Measurements from ENCODE around the gene UTP4. TPM values are rescaled to one million over a fixed set of nuclear protein-coding genes. Genes with fewer than 3 reads are reported as not detected.

The UTP4 gene
- total RNA-seq, 1 donor from 2014 or later = 34.9 TPM

- Histone ChIP-seq H3K4me1 (peaks cover 67% of the 10 kb centered on the region), H3K27me3 (no peaks in the 10 kb centered on the region), H3K9me3 (no peaks in the 10 kb centered on the region), H3K4me3 (no peak overlapping the region), H3K27ac (peak overlapping the region; percentile 42), H3K36me3 (no peaks in the 10 kb centered on the region)
- no peak for DNase-seq (ENCODE audit: extremely low spot score in 2 of 2)
- TF ChIP-seq POLR2A (IDR thresholded peaks at IDR 0.05) (no peak), POLR2AphosphoS5 (IDR thresholded peaks at IDR 0.05; ENCODE audit: insufficient read depth in 1 of 2, low read depth in 1 of 2) (no peak), CTCF (IDR thresholded peaks at IDR 0.05) (no peak)
- intact Hi-C loops (cut with DNase I) = no loop called here
Measured at GRCh38 chr16:69204172-69204571, 71.7 kb downstream of the UTP4 start.

GRCh38 chr16:69209735-69210134 lies 77.3 kb downstream of the UTP4 start:
- Histone ChIP-seq H3K27ac (no peak overlapping the region), H3K4me1 (peaks cover 14% of the 10 kb centered on the region), H3K36me3 (no peaks in the 10 kb centered on the region), H3K4me3 (no peak overlapping the region), H3K9me3 (no peaks in the 10 kb centered on the region), H3K27me3 (no peaks in the 10 kb centered on the region)
- TF ChIP-seq CTCF (IDR thresholded peaks at IDR 0.05) (no peak), POLR2AphosphoS5 (IDR thresholded peaks at IDR 0.05; ENCODE audit: insufficient read depth in 1 of 2, low read depth in 1 of 2) (no peak), POLR2A (IDR thresholded peaks at IDR 0.05) (no peak)
- intact Hi-C loops (cut with DNase I) = no loop called here
- no peak for DNase-seq (ENCODE audit: extremely low spot score in 2 of 2)

GRCh38 chr16:69217433-69217832 lies 85.0 kb downstream of the UTP4 start:
- H3K4me1 ChIP-seq = peaks cover 48% of the 10 kb centered on the region
- no peaks in the 10 kb centered on the region for H3K36me3 ChIP-seq
- no peaks in the 10 kb centered on the region for H3K27me3 ChIP-seq
- intact Hi-C loops (cut with DNase I) = no loop called here
- peak in 1 of 2 donors; percentile 25 for TF ChIP-seq POLR2AphosphoS5 (IDR thresholded peaks at IDR 0.05; ENCODE audit: insufficient read depth in 1 of 2, low read depth in 1 of 2)
- TF ChIP-seq CTCF (IDR thresholded peaks at IDR 0.05) = no peak
- DNase-seq (ENCODE audit: extremely low spot score in 2 of 2) = no peak
- H3K4me3 ChIP-seq = no peak overlapping the region
- no peak overlapping the region for H3K27ac ChIP-seq
- no peaks in the 10 kb centered on the region for H3K9me3 ChIP-seq

Small RNAs within 50 kb of the gene (small RNA-seq; reads per million reads assigned to genes)
- not detected for gene RF00019
- gene RNU6-22P = not detected

Other genes with a start within 250 kb of the UTP4 start
- gene HAS3, start 27.0 kb upstream of the UTP4 start, total RNA-seq = 25.8 TPM
- gene CHTF8, start 61 bp upstream of the UTP4 start, total RNA-seq = 59.4 TPM
- gene SNTB2, start 54.5 kb downstream of the UTP4 start, total RNA-seq = 50.8 TPM
- gene VPS4A, start 178.7 kb downstream of the UTP4 start, total RNA-seq = 27.7 TPM
- gene PDF, start 197.9 kb downstream of the UTP4 start, total RNA-seq = 44.9 TPM
- 46.2 TPM for gene COG8, start 206.9 kb downstream of the UTP4 start, total RNA-seq
- gene NIP7, start 207.1 kb downstream of the UTP4 start, total RNA-seq = 15.2 TPM
- gene TMED6, start 219.1 kb downstream of the UTP4 start, total RNA-seq = not detected